Neural cell (in vitro differentiated cells): ENCODE measurements around the gene TOR4A. TPM values are rescaled to one million over a fixed set of nuclear protein-coding genes. Genes with fewer than 3 reads are reported as not detected.

Experiments
- H2AFZ ChIP-seq: fragments of 200-600, 300-800 bp; sonication (generic), shearing (Covaris generic); 2 replicates; pipeline ENCODE4 v1.6.0; 2014; ENCODE audit warnings: low read depth, mild to moderate bottlenecking, antibody characterized with exemption, low read length, moderate library complexity
- H3F3A ChIP-seq: fragments of 200-600 bp; shearing (Covaris generic); 2 replicates; pipeline ENCODE4 v1.6.1; 2016; ENCODE audit warnings: mild to moderate bottlenecking, moderate library complexity, mixed read lengths, antibody characterized with exemption, low read length; ENCODE audit not compliant: insufficient read depth, poor library complexity, severe bottlenecking
- H3K27ac ChIP-seq: fragments of 200-600, 300-800 bp; sonication (generic), shearing (Covaris generic); 2 replicates; pipeline ENCODE4 v1.5.1; 2014; ENCODE audit warnings: mild to moderate bottlenecking, low read length, moderate library complexity
- H3K27me3 ChIP-seq: fragments of 300-800, 200-600 bp; sonication (generic), shearing (Covaris generic); 2 replicates; pipeline ENCODE4 v1.6.0; 2014; ENCODE audit warnings: mild to moderate bottlenecking, low read depth, low read length, moderate library complexity; ENCODE audit not compliant: insufficient read depth
- H3K36me3 ChIP-seq: fragments of 300-800, 200-600 bp; sonication (generic), shearing (Covaris generic); 2 replicates; pipeline ENCODE4 v1.5.1; 2014; ENCODE audit warnings: mild to moderate bottlenecking, antibody characterized with exemption, low read length, moderate library complexity; ENCODE audit not compliant: insufficient read depth
- H3K4me2 ChIP-seq: fragments of 300-800, 200-600 bp; sonication (generic), shearing (Covaris generic); 2 replicates; pipeline ENCODE4 v1.6.0; 2014; ENCODE audit warnings: mild to moderate bottlenecking, low read length
- H3K4me3 ChIP-seq: fragments of 300-800, 200-600 bp; sonication (generic), shearing (Covaris generic); 2 replicates; pipeline ENCODE4 v1.5.1; 2014; ENCODE audit warnings: mild to moderate bottlenecking, low read length, moderate library complexity
- H3K79me2 ChIP-seq: fragments of 200-600 bp; shearing (Covaris generic); replicated peaks from 2 replicates; pipeline ENCODE4 v1.6.0; 2014; ENCODE audit warnings: mild to moderate bottlenecking, low read length, moderate library complexity; ENCODE audit not compliant: insufficient read depth
- H3K9ac ChIP-seq: fragments of 300-800, 200-600 bp; sonication (generic), shearing (Covaris generic); 2 replicates; pipeline ENCODE4 v1.6.1; 2016; ENCODE audit warnings: mild to moderate bottlenecking, low read length, mixed read lengths
- H3K9me2 ChIP-seq: fragments of 200-600 bp; shearing (Covaris generic); 2 replicates; pipeline ENCODE4 v1.6.1; 2016; ENCODE audit warnings: mild to moderate bottlenecking, low read length, mixed read lengths; ENCODE audit not compliant: insufficient read depth
- H3K9me3 ChIP-seq: fragments of 200-600, 300-800 bp; sonication (generic), shearing (Covaris generic); 2 replicates; pipeline ENCODE4 v1.6.1; 2016; ENCODE audit warnings: mild to moderate bottlenecking, mixed run types, low read length, moderate library complexity, mixed read lengths
- H4K20me1 ChIP-seq: fragments of 200-600 bp; shearing (Covaris generic); 2 replicates; pipeline ENCODE4 v1.6.1; 2016; ENCODE audit warnings: mild to moderate bottlenecking, mixed run types; ENCODE audit not compliant: insufficient read depth
- CTCF ChIP-seq: fragments of 450-650 bp; IDR thresholded peaks from 2 replicates; pipeline ENCODE4 v1.5.1; 2014; ENCODE audit warnings: antibody characterized with exemption, mild to moderate bottlenecking, moderate library complexity; ENCODE audit not compliant: poor library complexity, severe bottlenecking
- EP300 ChIP-seq: fragments of 450-650 bp; conservative IDR thresholded peaks from 2 replicates; pipeline ENCODE4 v1.6.1; 2014; ENCODE audit warnings: antibody characterized with exemption, mild to moderate bottlenecking, moderate library complexity; ENCODE audit not compliant: poor library complexity, severe bottlenecking
- EZH2 ChIP-seq: fragments of 200-600, 300-800 bp; shearing (Covaris generic), sonication (generic); IDR thresholded peaks from 2 replicates; pipeline ENCODE4 v1.6.1; 2014; ENCODE audit warnings: antibody characterized with exemption, low read length, borderline replicate concordance, mild to moderate bottlenecking; ENCODE audit not compliant: insufficient read depth, poor library complexity, severe bottlenecking
- MXI1 ChIP-seq: fragments of 450-650 bp; conservative IDR thresholded peaks from 2 replicates; pipeline ENCODE4 v1.6.1; 2014; ENCODE audit warnings: antibody characterized with exemption, mild to moderate bottlenecking; ENCODE audit not compliant: poor library complexity, severe bottlenecking
- POLR2AphosphoS5 ChIP-seq: IDR thresholded peaks from 2 replicates; pipeline ENCODE4 v1.6.1; 2012
- RAD21 ChIP-seq: fragments of 450-650 bp; conservative IDR thresholded peaks from 2 replicates; pipeline ENCODE4 v1.6.1; 2014; ENCODE audit warnings: antibody characterized with exemption, mild to moderate bottlenecking, moderate library complexity
- REST ChIP-seq: IDR thresholded peaks from 2 replicates; pipeline ENCODE4 v1.6.1; 2012; ENCODE audit warnings: borderline replicate concordance
- SMC3 ChIP-seq: fragments of 450-650 bp; conservative IDR thresholded peaks from 2 replicates; pipeline ENCODE4 v1.6.1; 2014; ENCODE audit warnings: antibody characterized with exemption, mild to moderate bottlenecking, moderate library complexity; ENCODE audit not compliant: poor library complexity
- TAF1 ChIP-seq: IDR thresholded peaks from 2 replicates; pipeline ENCODE4 v1.6.1; 2012; ENCODE audit warnings: low read depth
- polyA plus RNA-seq: library from polyadenylated mRNA; depleted of rRNA; stranded (reverse); fragments of >200 nt; gene quantifications from 2 replicates; pipeline ENCODE4 v1.2.3, GENCODE V29; 2014

TOR4A gene
- polyA plus RNA-seq, 1 donor from 2014 or later = 0.50 TPM

- Histone ChIP-seq H2AFZ (no peak within 1 kb of the TSS), H3K9me3 (no peaks in the 10 kb centered on the region), H3K27ac (no peak within 1 kb of the TSS), H3K4me3 (no peak within 1 kb of the TSS), H3K79me2 (no peaks in the 10 kb centered on the region), H3K27me3 (no peaks in the 10 kb centered on the region), H3K4me2 (no peak within 1 kb of the TSS), H3K9me2 (no peaks in the 10 kb centered on the region), H3K9ac (no peak within 1 kb of the TSS), H3F3A (no peaks in the 10 kb centered on the region), H4K20me1 (no peaks in the 10 kb centered on the region), H3K36me3 (no peaks in the 10 kb centered on the region)
- TF ChIP-seq POLR2AphosphoS5 (no peak), RAD21 (no peak), TAF1 (no peak), SMC3 (no peak), REST (no peak), MXI1 (no peak), EZH2 (no peak), EP300 (no peak), CTCF (no peak)
Measured at GRCh38 chr9:137230705-137231371, 46.7 kb upstream of the TOR4A start, which contains the start of gene SLC34A3. Gene SLC34A3, plus strand, starts transcription at chr9:137230901. Its CDS starts 802 bp downstream, at chr9:137231703.

GRCh38 chr9:137231372-137232039 is 46.0 kb upstream of the TOR4A start:
- H3K27me3 ChIP-seq = no peaks in the 10 kb centered on the region
- TF ChIP-seq EZH2 (no peak), TAF1 (no peak), SMC3 (no peak), CTCF (no peak), POLR2AphosphoS5 (no peak), MXI1 (no peak), RAD21 (no peak), REST (no peak), EP300 (no peak)
- H3K27ac ChIP-seq = no peak overlapping the region
- H3K9me2 ChIP-seq = no peaks in the 10 kb centered on the region
- no peak overlapping the region for H3K4me2 ChIP-seq
- no peaks in the 10 kb centered on the region for H3F3A ChIP-seq
- no peak overlapping the region for H2AFZ ChIP-seq
- no peak overlapping the region for H3K4me3 ChIP-seq
- no peaks in the 10 kb centered on the region for H3K79me2 ChIP-seq
- H3K9me3 ChIP-seq = no peaks in the 10 kb centered on the region
- H3K36me3 ChIP-seq = no peaks in the 10 kb centered on the region
- no peak overlapping the region for H3K9ac ChIP-seq
- no peaks in the 10 kb centered on the region for H4K20me1 ChIP-seq
